A549 treated with Hydrocortisone at 1 μM for 4 hours (cell line): ENCODE results near the gene MMAB. TPM values are rescaled to one million over a fixed set of nuclear protein-coding genes. Genes with fewer than 3 reads are reported as not detected.

Source experiments
- total RNA-seq: library from RNA; stranded (reverse); fragments of 200-300 nt; extraction: Qiagen RNA extraction; gene quantifications from 5 replicates; pipeline ENCODE4 v1.2.3, GENCODE V29; 2022

The MMAB gene
- 25.2 to 30.6 TPM (median 26.8 TPM) in 5 replicates for total RNA-seq

DNA sequence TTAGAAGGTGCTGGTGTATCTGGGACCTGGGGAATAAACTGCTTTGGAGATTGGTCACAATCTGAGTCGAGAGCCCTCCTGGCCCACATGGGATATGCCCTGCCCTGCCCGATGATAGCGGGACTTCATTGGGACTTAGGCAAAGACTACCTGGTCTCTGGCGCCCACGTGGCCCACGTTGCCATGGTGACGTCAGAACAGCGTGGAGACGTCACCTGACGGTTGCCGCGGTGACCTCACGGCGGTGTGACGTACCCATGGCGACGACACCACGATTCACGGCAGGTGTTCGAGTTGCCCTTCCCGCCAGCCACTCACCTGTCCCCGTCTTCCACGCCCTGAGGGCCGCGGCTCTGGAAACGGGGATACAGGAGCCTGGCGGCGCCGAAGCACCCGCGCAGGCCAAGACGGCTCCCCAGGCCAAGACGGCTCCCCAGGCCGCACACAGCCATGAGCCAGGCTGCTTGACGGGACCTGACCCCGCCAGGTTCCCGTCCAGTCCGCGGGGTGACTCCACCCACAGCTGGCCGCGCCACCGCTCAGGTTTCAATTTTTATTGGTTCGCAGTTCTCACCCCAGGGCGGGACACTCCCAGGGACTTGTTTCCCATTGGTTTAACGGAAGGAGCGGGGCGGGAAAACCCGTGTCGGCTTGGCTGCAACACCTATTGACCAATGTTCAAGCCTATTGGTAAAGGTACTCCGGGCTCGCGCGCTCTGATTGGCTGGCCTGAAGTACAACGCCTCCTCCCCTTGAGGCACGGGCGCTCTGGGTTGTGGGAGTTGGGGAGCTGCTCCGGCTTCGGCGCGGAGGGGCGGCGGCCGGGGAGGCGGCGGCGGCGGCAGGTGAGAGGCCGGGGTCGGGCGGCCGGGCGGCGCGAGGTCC, at the start of gene MMAB, which contains the start of gene MVK:
MMAB (minus strand) TSS at position 476 of the 885 bp plus-strand sequence; CDS start at position 452, 24 bp downstream.
MVK (plus strand) TSS at position 766 of the 885 bp plus-strand sequence. CDS start 1,029 bp downstream, outside the sequence.

Other genes with a start within 250 kb of the MMAB start
- not detected in 5 replicates for gene MYO1H, start 225.6 kb downstream of the MMAB start, total RNA-seq
- 42.4 to 67.0 TPM (median 45.1 TPM) in 5 replicates for gene KCTD10, start 96.2 kb downstream of the MMAB start, total RNA-seq
- gene UBE3B, start 95.9 kb downstream of the MMAB start, total RNA-seq = 12.8 to 16.7 TPM (median 14.0 TPM) in 5 replicates
- gene MVK, start 290 bp upstream of the MMAB start, total RNA-seq = 6.4 to 8.9 TPM (median 8.4 TPM) in 5 replicates
- 3.4 to 5.7 TPM (median 4.7 TPM) in 5 replicates for gene FAM222A, start 140.3 kb upstream of the MMAB start, total RNA-seq